HG03571 (cell line): Measurements from ENCODE around the gene ARRDC4.

Experiments
- ATAC-seq: cut with Tn5 transposase; IDR thresholded peaks from one replicate; pipeline ENCODE4 v1.9.1; 2021; ENCODE audit not compliant: unreplicated experiment

The ARRDC4 gene

GRCh38 chr15:97995192-97995591 is 34.7 kb downstream of the ARRDC4 start:
- no peak for ATAC-seq

- no peak for ATAC-seq
These were observed 35.5 kb downstream of the ARRDC4 start for GRCh38 chr15:97995881-97996603.

- ATAC-seq = no peak
These were observed 38.0 kb downstream of the ARRDC4 start for GRCh38 chr15:97998307-97999071.

- no peak for ATAC-seq
These were observed 40.0 kb downstream of the ARRDC4 start for GRCh38 chr15:98000249-98001203.

GRCh38 chr15:98001663-98002194 is 41.2 kb downstream of the ARRDC4 start:
- ATAC-seq = no peak

GRCh38 chr15:98002419-98002818 is 41.9 kb downstream of the ARRDC4 start:
- no peak for ATAC-seq

GRCh38 chr15:98002866-98003265 is 42.4 kb downstream of the ARRDC4 start:
- ATAC-seq = no peak

GRCh38 chr15:98003518-98003917 is 43.0 kb downstream of the ARRDC4 start:
- ATAC-seq = no peak

- no peak for ATAC-seq
These were observed 43.5 kb downstream of the ARRDC4 start for GRCh38 chr15:98003996-98004395.

- ATAC-seq = no peak
These were observed 45.2 kb downstream of the ARRDC4 start for GRCh38 chr15:98005659-98006058.

- ATAC-seq = no peak
These were observed 48.7 kb downstream of the ARRDC4 start for GRCh38 chr15:98009169-98009568.

GRCh38 chr15:98009971-98010370 is 49.5 kb downstream of the ARRDC4 start:
- ATAC-seq = no peak

- no peak for ATAC-seq
These were observed 51.9 kb downstream of the ARRDC4 start for GRCh38 chr15:98012354-98012753.

- ATAC-seq = no peak
These were observed 53.1 kb downstream of the ARRDC4 start for GRCh38 chr15:98013631-98014030.

GRCh38 chr15:98017150-98017964 is 56.9 kb downstream of the ARRDC4 start:
- ATAC-seq = no peak

GRCh38 chr15:98018761-98019351 is 58.4 kb downstream of the ARRDC4 start:
- ATAC-seq = no peak
